GM19467 (cell line): ENCODE results near the gene TLE3.
"Not testable (repeated sequence)": the region's sequence is repeated elsewhere in the genome, so short reads cannot be mapped to it uniquely, and the experiment has no call there.

Experiments used
- ATAC-seq: cut with Tn5 transposase; IDR thresholded peaks from one replicate; pipeline ENCODE4 v1.9.1; 2021; ENCODE audit warnings: mild to moderate bottlenecking, moderate library complexity; ENCODE audit not compliant: unreplicated experiment

The TLE3 gene

DNA sequence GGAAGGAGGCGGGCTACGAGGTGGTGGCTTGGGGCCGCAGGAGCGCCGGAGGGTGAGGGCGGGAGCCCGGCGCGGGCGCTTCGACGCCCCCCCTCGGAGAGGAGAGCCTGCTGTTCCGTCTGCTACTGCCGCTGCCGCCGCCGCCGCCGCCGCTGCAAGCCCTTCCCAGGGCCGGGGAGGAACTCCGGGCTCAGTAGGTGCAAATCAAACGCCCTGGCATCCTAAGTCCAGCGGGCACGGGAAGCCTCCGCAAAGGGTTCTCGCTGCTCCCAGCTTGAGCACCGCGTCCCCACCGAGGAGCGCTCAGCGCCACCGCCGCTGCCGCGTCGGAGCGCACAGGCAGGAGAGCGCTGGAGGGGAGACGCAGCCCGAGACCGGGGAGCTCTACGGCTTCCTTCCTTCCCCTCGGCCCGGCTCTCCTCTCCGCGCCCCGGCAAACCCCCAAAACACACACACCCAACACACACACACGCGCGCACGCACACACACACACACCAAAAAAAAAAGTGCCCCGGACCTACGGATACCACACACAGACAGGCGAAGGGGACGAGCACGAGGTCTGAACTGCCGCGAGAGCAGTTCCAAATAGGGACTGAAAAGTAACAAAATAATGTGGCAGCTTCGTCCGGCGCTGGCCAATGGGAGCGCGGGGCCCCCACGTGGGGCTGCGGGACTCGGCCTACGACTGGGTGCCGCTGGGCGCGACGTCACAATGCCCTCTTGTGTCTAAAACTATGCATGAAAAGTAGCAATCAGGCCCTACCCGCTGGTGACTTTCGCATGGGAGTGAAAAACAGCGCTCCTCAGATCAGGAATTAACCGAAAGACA, at the start of gene TLE3:
Gene TLE3 (minus strand): TSS at position 597 of the 832 bp plus-strand sequence. CDS start 1,119 bp downstream, outside the sequence.
- peak; percentile 52 for ATAC-seq

DNA sequence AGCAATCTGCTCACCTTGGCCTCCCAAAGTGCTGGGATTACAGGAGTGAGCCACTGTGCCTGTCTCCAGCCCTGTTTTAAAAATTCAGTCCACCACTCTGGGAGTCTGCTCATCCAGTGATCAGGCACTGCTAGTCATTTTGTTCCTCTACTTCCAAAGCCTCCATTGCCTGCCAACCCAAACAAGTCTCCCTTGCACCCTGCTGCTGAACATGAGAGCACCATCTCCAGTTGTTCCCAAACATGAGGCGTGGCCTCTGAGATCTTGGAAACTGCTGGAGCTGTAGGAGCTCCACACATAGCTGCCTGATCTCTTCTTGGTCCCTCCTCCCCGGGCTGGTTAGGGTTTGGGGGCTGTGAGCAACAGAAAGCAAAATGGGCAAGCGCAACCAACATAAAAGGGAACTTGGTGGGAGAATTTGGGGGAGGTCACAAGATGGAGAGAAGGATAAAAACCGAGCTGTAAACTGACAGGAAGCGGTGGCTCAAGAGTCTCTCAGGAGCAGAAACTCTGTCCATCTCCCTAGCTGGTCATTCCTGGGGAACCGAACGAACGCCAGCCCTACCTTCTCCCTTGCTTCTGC, 49.6 kb upstream of the TLE3 start:
- ATAC-seq: no peak

DNA sequence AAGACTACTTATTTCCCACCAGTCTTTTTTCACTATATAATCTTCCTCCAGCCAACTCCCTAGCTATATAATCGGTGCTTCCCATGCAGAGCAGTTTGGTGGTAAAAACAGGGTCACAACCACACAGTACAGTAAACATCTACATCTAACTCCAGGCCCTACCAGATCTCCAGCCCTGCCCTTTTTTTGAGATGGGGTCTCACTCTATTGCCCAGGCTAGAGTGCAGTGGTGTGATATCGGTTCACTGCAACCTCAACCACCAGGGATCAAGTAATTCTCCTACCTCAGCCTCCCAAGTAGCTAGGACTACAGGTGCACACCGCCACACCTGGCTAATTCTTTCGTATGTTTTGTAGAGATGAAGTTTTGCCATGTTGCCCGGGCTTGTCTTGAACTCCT, 49.1 kb upstream of the TLE3 start:
- ATAC-seq: no peak

DNA sequence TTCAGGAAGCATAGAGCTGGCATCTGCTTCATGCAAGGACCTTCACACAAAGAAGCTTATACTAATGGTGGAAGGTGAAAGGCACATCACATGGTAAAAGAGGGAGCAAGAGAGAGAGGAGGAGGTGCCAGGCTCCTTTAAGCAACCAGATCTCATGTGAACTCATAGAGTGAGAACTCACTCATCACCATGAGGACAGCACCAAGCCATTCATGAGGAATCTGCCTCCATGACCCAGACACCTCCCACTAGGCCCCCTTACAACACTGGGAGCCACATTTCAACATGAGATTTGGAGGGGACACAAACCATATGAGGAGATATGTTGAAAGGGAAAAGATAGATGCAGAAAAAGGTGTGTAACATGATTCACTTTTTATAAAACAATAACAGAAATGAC, 48.4 kb upstream of the TLE3 start:
- ATAC-seq: no peak

DNA sequence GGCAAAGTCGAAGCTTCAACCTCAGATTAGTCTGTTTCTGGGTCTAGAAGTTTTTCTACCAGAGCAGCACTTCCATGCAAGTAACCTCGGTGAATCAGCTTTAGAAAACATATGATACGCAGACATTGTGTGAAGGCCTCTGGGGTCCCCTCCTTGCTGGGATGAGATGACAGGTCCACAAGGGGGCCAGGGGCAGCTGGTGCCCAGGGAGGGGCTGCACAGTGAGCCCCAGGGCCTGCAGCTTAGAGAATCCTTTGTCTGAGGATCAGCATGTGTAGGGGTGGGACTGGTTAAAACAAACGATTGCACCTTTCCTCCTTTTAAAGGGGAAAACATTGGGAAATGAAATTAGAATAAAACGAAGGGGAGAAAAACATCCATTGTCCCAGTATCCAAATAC, 47.5 kb upstream of the TLE3 start:
- no peak for ATAC-seq

DNA sequence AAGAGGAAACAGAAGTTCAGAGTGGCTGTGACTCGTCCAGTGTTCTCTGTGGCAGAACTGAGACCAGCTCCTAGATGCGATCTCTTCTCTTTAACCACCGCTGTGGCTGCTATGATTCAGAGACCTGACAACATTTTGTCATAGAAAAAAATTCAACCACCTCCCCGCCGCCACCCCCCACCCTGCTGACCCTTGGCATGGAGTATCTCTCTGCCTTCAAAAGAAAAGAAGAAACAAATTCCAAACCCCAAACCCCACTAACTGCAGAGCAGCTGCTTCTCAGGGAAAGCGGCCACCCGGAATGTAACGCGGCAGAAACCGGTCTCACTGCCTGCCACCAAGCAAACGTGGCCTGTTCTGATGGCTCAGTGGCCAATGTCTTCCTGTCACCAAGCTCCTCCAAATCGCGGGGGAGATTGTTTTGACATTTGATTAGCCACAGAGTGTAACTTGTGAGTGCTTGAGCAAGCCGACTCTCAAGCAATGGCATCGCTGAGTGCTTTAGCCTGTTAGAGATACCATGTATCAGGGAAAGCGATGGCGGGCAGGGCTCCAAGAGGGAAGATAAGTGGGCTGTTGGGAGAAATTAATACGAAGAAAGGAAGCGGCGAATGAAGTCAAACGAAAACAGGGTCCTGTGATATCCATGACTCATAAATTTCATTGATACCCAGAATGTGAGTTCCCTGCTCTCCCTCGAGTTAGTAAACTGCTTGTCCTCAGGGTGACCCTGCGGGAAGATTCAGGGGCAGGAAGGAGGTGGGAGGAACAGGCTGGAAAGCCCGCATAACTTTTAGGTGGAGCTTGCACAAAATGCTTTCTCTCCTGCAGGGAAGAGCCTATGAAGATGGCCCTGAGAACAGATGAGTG, 44.8 kb upstream of the TLE3 start:
- ATAC-seq: no peak

DNA sequence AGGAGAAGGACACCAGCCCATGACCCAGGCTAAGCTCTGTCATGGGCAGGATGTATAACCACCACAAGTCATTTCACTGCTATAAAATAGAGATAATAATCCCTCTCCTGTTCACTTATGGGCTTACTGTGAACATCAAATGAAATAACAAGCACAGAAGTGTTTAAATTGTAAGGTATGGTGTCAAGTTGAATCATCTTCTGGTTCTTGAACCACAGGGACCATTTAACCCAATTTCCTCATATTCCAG, 44.3 kb upstream of the TLE3 start:
- no peak for ATAC-seq

DNA sequence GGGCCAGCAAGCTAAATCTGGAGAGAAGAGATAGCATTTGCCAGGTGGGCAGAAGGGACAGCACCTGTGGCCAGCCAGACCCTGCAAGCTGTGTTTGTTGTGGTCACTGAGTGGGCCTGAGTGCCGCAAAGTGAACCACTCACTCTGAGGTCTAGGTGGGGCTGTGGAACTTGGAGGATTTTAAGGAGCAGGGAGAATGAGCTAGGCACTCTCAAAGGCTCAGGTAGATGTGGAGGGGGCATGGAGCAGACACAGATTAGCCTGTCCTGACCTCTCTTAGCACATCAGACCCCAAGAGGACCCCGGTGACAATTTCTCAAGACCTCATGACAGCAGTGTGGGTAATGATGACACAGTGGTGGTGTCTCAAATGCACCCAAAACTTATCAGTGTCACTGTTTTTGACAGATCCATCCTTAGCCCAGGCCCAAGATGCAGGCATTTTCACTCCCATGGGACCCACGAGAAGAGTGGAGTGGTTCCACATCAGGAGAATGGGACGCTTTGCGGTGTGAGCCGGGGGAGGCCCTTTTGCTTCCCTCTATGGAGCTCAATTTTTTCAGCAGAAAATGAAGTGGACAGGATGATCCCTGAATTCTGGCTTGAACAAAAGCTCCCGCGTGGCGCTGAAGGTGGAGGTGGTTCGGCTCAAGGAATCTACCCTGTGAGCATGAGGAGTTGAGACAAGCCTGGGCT, 43.8 kb upstream of the TLE3 start:
- no peak for ATAC-seq

DNA sequence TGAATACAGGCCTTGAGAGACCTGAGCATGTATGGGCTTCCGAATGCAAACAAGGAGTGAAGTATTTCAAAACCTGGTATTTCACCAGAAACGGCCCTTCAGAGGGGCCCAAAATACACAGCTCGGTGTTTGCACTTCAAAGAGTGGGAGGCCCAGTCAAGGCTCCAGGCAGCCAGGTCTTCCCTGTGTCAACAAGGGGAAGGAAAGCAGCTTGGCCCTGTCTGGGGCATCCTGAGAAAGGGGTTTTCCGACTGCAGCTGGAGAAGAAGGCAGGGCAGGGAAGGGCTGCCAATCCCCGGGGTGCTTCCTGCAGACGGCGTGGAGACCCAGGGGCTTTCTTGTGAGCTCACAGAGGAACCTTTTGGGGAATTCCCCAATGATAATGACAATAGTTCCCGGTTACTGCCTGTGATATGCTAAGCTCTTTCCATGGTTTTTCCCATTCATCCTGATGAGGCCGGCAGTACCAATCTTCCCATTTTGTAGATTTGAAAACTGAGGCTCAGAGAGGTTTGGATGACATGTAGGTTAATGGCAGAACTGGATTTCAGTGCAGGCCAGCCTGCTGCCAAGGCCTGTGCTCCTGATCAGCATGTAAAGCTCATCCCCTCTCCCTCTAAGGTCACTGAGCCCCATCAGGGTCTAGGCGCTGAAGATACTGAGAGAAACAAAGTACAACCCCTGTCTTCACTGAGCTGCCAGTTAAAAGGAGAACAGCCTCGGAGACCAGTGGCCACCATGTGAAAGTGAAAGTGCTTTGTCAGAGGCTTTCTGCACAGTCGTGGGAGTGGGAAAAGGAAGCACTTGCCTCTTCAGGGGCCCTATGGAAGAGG, 43.0 kb upstream of the TLE3 start:
- no peak for ATAC-seq

DNA sequence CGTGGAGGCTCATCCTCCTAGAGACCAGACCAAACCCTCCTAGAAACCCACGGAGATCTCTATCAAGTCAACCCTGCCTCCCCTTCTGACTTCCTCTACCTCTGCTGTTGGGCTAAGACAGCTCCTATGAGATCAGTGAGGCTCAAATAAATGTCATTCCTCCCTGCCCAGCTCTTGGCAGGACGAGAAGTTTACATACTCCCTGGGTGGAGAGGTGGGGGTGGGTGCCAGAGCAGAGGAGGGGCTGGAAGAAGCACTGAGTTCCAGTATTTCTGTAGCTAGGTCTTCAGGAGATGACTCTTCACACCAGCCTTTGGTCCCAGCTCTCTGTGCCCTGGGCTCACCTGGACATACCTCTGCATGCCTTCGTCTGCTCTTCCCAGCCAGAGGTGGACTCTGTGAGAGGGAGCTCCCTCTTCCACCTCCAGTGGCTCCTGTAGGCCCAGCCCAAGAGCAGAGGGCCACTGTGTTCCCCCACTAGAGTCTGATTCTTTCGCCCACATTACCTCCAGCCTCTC, 42.4 kb upstream of the TLE3 start:
- ATAC-seq: no peak

DNA sequence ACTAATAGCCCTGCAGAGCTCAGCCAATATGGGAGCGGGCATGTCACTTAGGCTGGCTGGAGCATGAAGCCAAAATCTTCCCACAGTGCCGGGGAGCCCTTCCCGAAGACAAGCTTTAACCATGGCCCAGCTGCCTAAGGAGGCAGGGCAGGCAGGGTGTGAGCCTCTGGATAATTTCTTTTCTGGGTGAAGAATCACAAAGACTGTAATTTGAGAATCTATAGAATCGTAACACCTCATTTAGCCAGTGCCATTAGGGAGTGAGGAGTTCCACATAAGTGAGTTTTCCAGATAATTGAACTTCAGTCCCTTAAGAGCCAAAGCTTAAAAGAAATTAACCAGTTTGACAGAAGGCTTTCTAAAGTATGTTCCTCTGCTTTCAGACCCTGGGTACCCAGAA, 40.2 kb upstream of the TLE3 start:
- no peak for ATAC-seq

DNA sequence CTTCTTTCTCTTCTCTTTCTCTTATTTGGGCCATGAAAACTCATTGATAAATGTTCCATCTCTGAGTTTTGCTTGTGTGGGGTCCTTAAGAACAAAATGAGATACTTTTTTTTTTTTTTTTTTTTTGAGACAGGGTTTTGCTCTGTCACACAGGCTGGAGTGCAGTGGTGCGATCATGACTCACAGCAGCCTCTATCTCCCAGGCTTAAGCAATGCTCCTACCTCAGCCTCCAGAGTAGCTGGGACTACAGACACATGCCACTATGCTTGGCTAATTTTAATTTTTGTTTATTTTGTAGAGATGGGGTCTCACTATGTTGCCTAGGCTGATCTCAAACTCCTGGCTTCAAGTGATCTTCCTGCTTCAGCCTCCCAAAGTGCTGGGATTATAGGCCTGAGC, 39.3 kb upstream of the TLE3 start:
- not testable (repeated sequence) for ATAC-seq

DNA sequence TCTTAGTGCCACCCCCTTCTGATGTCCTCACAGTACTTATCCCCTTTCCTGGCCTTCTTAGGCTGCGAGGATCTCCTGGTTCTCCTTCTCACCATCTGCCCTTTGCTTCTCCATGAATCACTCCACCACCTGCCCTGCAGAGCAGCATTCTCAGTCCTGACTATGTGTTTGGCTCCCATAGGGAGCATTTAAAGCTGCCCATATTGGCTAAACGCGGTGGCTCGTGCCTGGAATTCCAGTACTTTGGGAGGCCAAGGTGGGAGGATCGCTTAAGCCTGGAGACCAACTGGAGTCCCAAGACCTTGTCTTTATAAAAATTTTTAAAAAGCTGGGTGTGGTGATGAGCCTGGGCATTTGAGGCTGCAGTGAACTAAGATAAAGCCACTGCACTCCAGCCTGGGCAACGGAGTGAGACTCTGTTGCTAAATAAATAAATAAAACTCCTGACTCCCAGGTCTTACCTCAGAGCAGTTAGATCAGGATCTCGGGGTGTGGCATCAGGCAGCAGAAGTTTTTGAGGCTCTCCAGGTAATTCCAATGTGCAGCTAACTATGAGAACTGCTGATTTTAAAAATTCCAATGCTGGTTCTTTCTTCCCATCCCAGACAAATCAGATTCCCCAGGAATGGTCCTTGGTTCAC, 36.2 kb upstream of the TLE3 start:
- ATAC-seq: no peak

DNA sequence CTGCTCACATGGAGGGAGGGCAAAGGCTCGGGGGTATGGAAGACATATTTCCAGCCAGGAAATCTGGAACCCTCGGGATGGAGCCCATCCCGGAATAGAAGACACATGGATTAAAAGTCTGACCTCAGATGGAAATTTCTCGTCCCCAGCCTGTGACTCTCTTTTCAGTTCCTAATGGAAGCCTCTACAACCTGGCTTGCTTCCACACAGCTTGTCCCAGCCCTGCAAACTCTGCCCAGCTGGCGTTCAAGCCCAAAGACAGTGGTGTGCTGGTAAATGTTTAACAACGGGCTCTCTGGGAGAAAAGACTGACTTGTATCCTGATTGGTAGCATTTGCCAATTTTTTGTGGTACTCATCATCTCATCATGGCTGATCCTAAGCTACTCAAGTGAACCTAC, 35.6 kb upstream of the TLE3 start:
- no peak for ATAC-seq

DNA sequence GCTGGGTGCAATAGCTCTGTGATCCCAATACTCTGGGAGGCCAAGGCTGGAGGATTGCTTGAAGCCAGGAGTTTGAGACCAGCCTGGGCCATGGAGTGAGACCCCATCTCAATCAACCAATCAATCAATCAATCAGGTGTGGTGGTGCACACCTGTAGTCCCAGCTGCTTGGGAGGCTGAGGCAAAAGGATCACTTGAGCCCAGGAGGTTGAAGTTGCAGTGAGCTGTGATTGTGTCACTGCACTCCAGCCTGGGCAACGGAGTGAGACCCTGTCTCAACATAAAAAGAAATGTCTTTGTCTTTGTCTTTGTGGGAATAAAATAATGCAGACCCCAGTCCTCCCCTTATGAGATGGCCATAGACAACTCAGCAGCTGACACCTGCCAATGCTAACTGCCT, 34.9 kb upstream of the TLE3 start:
- ATAC-seq: no peak

DNA sequence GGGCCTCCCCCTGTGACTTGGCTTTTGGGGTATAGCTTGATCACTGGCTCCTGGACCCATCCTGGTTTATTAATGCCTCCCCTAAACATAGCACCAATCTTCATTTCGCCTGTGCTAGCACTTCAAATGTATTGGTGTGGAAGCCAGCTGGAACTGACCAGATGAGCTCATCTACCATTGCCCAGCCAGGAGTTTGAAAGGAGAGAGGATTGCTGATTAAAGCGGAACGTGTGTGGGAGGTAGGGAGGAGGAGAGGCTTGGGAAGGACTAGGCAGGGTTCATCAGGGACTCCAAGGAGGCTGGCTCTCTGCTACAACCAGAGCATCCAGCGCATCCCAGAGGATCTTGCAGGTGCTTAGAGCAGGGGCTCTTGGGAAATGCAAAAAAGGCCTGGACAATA, 34.4 kb upstream of the TLE3 start:
- no peak for ATAC-seq

DNA sequence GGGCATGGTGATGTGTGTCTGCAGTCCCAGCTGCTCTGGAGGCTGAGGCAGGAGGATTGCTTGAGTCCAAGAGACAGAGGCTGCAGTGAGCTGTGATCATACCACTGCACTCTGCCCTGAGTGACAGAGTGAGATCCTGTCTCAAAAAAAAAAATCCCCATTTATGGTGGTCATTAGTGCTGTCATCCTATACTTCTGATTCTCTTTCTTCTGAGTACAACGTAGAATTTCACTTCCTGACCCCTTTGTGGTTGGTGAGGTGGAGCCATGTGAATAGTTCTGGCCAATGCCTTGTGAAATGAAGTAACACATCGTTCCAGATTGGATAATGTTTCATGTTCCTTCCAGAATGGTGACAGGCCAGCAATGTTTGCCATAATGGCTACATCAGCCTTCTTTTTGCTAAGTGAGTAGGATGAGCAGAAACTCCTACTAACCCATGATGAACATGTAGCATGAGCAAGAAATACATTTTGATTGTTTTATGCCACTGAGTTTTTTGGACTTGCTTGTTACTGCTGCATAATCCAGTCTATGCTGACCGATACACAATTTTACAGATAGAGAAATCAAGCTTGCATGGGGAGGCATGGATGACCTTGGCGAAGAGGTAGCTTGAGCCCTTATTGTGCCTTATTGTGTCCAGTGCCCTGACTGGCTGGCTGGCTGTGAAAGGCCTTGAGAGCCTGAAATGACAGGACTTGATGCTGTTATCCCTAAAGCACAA, 30.9 kb upstream of the TLE3 start:
- no peak for ATAC-seq

DNA sequence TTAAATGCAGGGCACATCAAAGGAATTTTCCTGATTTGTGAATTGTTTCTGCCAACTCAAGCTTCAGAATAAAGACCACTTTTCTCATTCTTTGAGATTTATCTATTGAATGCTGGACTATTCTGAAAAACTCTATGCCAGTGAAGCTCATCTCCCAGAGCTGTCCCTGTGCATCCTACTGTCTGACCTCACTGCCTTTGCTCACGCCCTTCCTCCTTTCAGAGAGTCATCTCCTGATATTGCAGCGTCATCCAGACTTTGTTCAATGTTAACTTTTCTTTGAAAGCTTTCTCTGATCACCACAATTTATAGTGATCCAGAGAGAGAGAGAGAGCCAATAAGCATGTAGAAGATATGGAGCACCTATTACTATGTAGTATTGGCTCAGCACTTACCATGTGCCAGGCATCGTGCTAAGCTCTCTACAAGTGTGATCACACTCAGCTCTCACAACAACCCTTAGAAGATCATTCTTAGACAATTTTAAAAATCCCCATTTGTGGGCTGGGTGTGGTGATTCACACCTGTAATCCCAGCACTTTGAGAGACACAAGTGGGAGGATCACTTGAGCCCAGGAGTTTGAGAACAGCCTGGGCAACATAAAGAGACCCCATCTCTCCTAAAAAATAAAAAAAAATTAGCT, 30.2 kb upstream of the TLE3 start:
- no peak for ATAC-seq

DNA sequence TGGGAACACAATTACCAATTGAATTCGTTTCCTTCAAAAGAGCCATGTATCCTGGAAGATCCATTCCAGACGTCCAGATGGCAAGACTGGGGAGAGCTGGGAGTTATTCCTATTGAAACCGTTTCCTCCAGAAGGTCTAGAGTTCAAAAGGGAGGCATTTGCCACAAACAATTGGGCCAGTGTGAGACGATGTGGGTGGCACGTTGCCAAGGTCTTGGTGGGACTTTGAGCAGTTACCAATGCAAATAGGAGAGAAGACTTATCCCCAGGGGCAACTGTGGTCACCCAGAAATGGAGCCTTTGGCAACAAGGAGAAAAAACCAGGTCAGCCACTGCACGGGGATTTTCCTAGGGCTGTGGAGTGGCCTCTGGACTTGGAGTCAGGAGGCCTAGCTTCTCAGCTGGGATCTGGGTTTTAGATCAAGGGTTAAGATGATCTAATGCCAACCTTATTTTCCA, 29.6 kb upstream of the TLE3 start:
- ATAC-seq: no peak
